HepG2 (cell line): Measurements from ENCODE around the gene MRNIP. TPM values are rescaled to one million over a fixed set of nuclear protein-coding genes. Genes with fewer than 3 reads are reported as not detected.

Experiments used
- ATAC-seq: fragments of 200-7000 bp; cut with Tn5 transposase; 3 replicates; pipeline ENCODE4 v1.9.1; 2020; ENCODE audit warnings: mild to moderate bottlenecking, moderate library complexity
- BruUV-seq: library from RNA; stranded (reverse); fragments of 400-500 nt; replicated peaks from 2 replicates; lab custom pipeline; 2021; lab: Mats Ljungman, UMichigan
- CTCF ChIA-PET: fragments of 300-600 bp; formaldehyde crosslinking; extraction: SDS; loops from one replicate; lab custom pipeline; 2021; ENCODE audit warnings: low total read pairs, inconsistent platforms, low intra/inter-chr PET ratio; lab: Yijun Ruan, JAX
- POLR2A ChIA-PET: fragments of 350-600 bp; sonication (Branson Sonifier 250); formaldehyde crosslinking; loops from one replicate; lab custom pipeline; 2020; ENCODE audit warnings: antibody characterized with exemption, inconsistent platforms; lab: Yijun Ruan, JAX
- DNase-seq: peaks from one replicate; pipeline ENCODE4 v3.0.0-alpha.2; 2015; ENCODE audit warnings: low spot score
- FAIRE-seq: peaks from 3 replicates; lab custom pipeline; 2011; peaks lifted over from hg19 to GRCh38; lab: Jason Lieb, UNC
- H2AFZ ChIP-seq: one replicate; pipeline ENCODE4 v1.6.1; 2011; ENCODE audit warnings: low read length, inconsistent platforms
- H3K27ac ChIP-seq: fragments of 300-600 bp; 3 replicates; pipeline ENCODE4 v1.8.0; 2011; ENCODE audit warnings: mixed run types, mild to moderate bottlenecking, mixed read lengths, low read length, inconsistent platforms; ENCODE audit not compliant: insufficient read depth; ENCODE audit errors: extremely low read length
- H3K27me3 ChIP-seq, 2 experiments: fragments of 200-600 bp in 1 of 2; 2 replicates in 1 of 2; 3 replicates in 1 of 2; pipeline versions ENCODE4 v1.6.0 to v1.8.0; 2011; ENCODE audit warnings: low read length in 2 of 2, mild to moderate bottlenecking in 2 of 2, moderate library complexity in 2 of 2, inconsistent platforms in 1 of 2; ENCODE audit not compliant: insufficient read depth in 2 of 2, control insufficient read depth in 1 of 2
- H3K36me3 ChIP-seq, 2 experiments: fragments of 200-600 bp in 1 of 2; replicated peaks in 1 of 2; 2 replicates in 1 of 2; 3 replicates in 1 of 2; pipeline versions ENCODE4 v1.5.1 to v1.8.0; 2011; ENCODE audit warnings: low read length in 2 of 2, inconsistent platforms in 1 of 2; ENCODE audit not compliant: insufficient read depth in 2 of 2, control insufficient read depth in 1 of 2
- H3K4me1 ChIP-seq: 2 replicates; pipeline ENCODE4 v1.5.1; 2012; ENCODE audit warnings: low read length, inconsistent platforms; ENCODE audit not compliant: insufficient read depth
- H3K4me2 ChIP-seq: 2 replicates; pipeline ENCODE4 v1.6.0; 2011; ENCODE audit warnings: low read depth, low read length, inconsistent platforms
- H3K4me3 ChIP-seq, 3 experiments: fragments of 200-600 bp in 1 of 3; sonication (generic), shearing (Covaris generic) in 1 of 3; replicated peaks in 1 of 3; 2 replicates each; pipeline ENCODE4 v1.5.1; 2011 to 2016; ENCODE audit warnings: low read length in 3 of 3, inconsistent platforms in 2 of 3, low read depth in 2 of 3, mild to moderate bottlenecking in 2 of 3, control low read depth in 1 of 3, mixed read lengths in 1 of 3; ENCODE audit not compliant: insufficient read depth in 1 of 3
- H3K79me2 ChIP-seq: one replicate; pipeline ENCODE4 v1.6.1; 2011; ENCODE audit warnings: low read length, inconsistent platforms; ENCODE audit not compliant: insufficient read depth
- H3K9ac ChIP-seq: 2 replicates; pipeline ENCODE4 v1.6.0; 2011; ENCODE audit warnings: mild to moderate bottlenecking, low read depth, low read length, inconsistent platforms; ENCODE audit not compliant: insufficient read depth
- H3K9me3 ChIP-seq: 2 replicates; pipeline ENCODE4 v1.5.1; 2012; ENCODE audit warnings: mild to moderate bottlenecking, low read length
- H4K20me1 ChIP-seq: 2 replicates; pipeline ENCODE4 v1.6.0; 2011; ENCODE audit warnings: inconsistent platforms, mild to moderate bottlenecking, low read length, moderate library complexity; ENCODE audit not compliant: insufficient read depth
- ATF7-NPFF ChIP-seq: sonication (generic); formaldehyde crosslinking; IDR thresholded peaks from 2 replicates; pipeline ENCODE4 v1.8.1; 2023; ENCODE audit warnings: mild to moderate bottlenecking, low read depth, missing genetic modification reagents, moderate library complexity
- CENPX ChIP-seq: sonication (generic); formaldehyde crosslinking; IDR thresholded peaks from 2 replicates; pipeline ENCODE4 v1.9.0; 2021; ENCODE audit warnings: mild to moderate bottlenecking, missing genetic modification reagents, moderate library complexity
- JDP2 ChIP-seq: sonication (generic); formaldehyde crosslinking; IDR thresholded peaks from 2 replicates; pipeline ENCODE4 v1.8.1; 2022; ENCODE audit warnings: missing genetic modification reagents, borderline replicate concordance
- JUN ChIP-seq: sonication (generic); formaldehyde crosslinking; IDR thresholded peaks from 2 replicates; pipeline ENCODE4 v1.4.0; 2020; ENCODE audit warnings: mild to moderate bottlenecking, missing genetic modification reagents
- KDM5A ChIP-seq: fragments of 200-600 bp; sonication (generic); IDR thresholded peaks from 2 replicates; pipeline ENCODE4 v1.7.0; 2018; ENCODE audit warnings: antibody characterized with exemption, mild to moderate bottlenecking, low read length, borderline replicate concordance
- MAFK ChIP-seq, 2 experiments: IDR thresholded peaks in 1 of 2; conservative IDR thresholded peaks in 1 of 2; 2 replicates each; pipeline ENCODE4 v1.6.1; 2011; ENCODE audit warnings: improper control_type of control experiment in 2 of 2, low read length in 2 of 2
- MBD4 ChIP-seq: IDR thresholded peaks from 2 replicates; pipeline ENCODE4 v1.6.1; 2012; ENCODE audit warnings: low read length, inconsistent platforms, borderline replicate concordance
- PPARG ChIP-seq: conservative IDR thresholded peaks from 2 replicates; pipeline ENCODE4 v1.6.1; 2016; ENCODE audit warnings: missing biosample characterization, missing genetic modification reagents
- SAP130 ChIP-seq: IDR thresholded peaks from 2 replicates; pipeline ENCODE4 v1.6.1; 2016; ENCODE audit warnings: low read depth
- TEAD3 ChIP-seq: optimal IDR thresholded peaks from 2 replicates; pipeline ENCODE3; 2016; ENCODE audit warnings: borderline replicate concordance
- YY1 ChIP-seq: IDR thresholded peaks from 2 replicates; pipeline ENCODE4 v1.6.1; 2011; ENCODE audit warnings: low read length, low read depth, moderate library complexity, mild to moderate bottlenecking; ENCODE audit not compliant: insufficient read depth, insufficient replicate concordance
- ZNF564 ChIP-seq: sonication (generic); formaldehyde crosslinking; IDR thresholded peaks from 2 replicates; pipeline ENCODE4 v1.8.1; 2023; ENCODE audit warnings: mild to moderate bottlenecking, missing genetic modification reagents
- ZNF788 ChIP-seq: sonication (generic); formaldehyde crosslinking; IDR thresholded peaks from 2 replicates; pipeline ENCODE4 v1.5.0; 2020; ENCODE audit warnings: mild to moderate bottlenecking, missing genetic modification reagents, borderline replicate concordance
- ZSCAN31 ChIP-seq: sonication (generic); formaldehyde crosslinking; IDR thresholded peaks from 2 replicates; pipeline ENCODE4 v1.5.0; 2020; ENCODE audit warnings: low read depth, mild to moderate bottlenecking, missing genetic modification reagents
- WGBS: methylation state at CpG from one replicate; pipeline ENCODE4 v1.1.6; 2017; ENCODE audit warnings: low lambda C conversion rate; 5-methylcytosine and 5-hydroxymethylcytosine counted together
- in situ Hi-C: cut with HindIII; loops from 2 replicates; pipeline ENCODE4 v1.10.0; 2017; ENCODE audit warnings: low pct_unique_long_range_greater_than_20kb; ENCODE audit not compliant: extremely low pct_ligation_motif_present
- intact Hi-C: fragments of 100-400 bp; cut with micrococcal nuclease; formaldehyde crosslinking; loops from one replicate; pipeline ENCODE4 v1.10.0; 2022; ENCODE audit not compliant: unreplicated experiment
- polyA plus RNA-seq, 8 experiments: library from polyadenylated mRNA; depleted of rRNA in 3 of 8; stranded (reverse) in 7 of 8; unstranded in 1 of 8; fragments of >200 nt; fragmentation: Illumina TruSeq in 4 of 8; extraction: Trizol in 4 of 8; gene quantifications; 2 replicates each; pipeline versions ENCODE4 v1.2.1 to v1.2.3, GENCODE V29; 2011 to 2016; ENCODE audit warnings: low read depth in 4 of 8, missing spikeins in 1 of 8, mixed read lengths in 1 of 8; ENCODE audit not compliant: insufficient read depth in 1 of 8
- total RNA-seq, 5 experiments: library from RNA; depleted of rRNA; stranded (reverse); fragments of >200 nt; fragmentation: Illumina TruSeq; extraction: Trizol; gene quantifications; 2 replicates each; pipeline ENCODE4 v1.2.3, GENCODE V29; 2016; ENCODE audit warnings: low read depth in 1 of 5
- TF ChIP-seq, protein P1 (sequence below): sonication (generic); formaldehyde crosslinking; IDR thresholded peaks from 2 replicates; pipeline ENCODE4 v1.5.0; 2020; ENCODE audit warnings: mild to moderate bottlenecking, missing genetic modification reagents
- TF ChIP-seq, protein P2 (sequence below): IDR thresholded peaks from 2 replicates; pipeline ENCODE4 v1.6.1; 2012; ENCODE audit warnings: inconsistent platforms
- TF ChIP-seq, protein P3 (sequence below): sonication (generic); formaldehyde crosslinking; IDR thresholded peaks from 2 replicates; pipeline ENCODE4 v1.4.0; 2020; ENCODE audit warnings: missing genetic modification reagents

The MRNIP gene
- total and polyA plus RNA-seq, 2 of the 13 experiments (the other 11 are each of a cell fraction or from before 2014, with no cell fraction given) = 15.5 to 34.1 TPM

DNA sequence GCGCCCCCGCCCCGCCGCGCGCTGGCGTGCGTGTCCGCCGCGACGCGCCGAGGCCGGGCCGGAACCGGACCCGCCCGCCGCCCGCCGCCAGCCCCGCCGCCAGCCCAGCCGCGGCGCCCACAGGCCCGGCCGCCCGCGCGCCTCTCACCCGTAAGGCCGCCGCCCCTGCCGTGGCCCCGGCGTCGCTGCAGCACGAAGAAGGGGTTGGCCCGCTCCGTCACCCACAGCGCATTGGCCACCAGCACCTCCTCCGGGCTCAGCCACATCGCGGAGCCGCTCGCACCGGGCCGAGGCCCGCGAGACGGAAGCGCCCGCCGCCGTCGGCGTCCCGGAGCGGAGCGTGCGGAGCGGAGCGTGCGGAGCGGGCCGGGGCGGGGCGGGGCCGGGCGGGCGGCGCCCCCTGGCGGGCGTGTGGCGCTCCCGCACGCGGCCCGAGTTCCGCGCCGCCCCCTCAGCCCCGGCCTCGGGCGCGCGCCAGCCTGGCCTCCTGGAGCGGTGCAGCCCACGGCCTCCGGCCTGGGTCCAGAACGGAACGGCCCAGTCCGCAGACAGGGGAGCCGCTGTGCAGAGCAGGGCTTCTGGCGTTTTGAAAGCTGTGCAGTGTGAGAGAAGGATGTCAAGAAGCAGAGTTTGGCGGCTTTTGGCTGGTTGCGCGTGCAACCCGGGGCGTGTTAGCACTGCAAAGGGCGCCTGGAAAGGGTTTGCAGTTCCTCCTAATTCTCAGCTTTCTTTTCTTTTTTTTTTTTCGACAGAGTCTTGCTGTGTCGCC, 49.1 kb upstream of the MRNIP start, which contains the start of gene TBC1D9B:
TBC1D9B (minus strand) TSS at position 342 of the 769 bp plus-strand sequence; CDS start at position 266, 76 bp downstream.
- intact Hi-C loops = loop anchor here (2.0 to 10.0 kb wide), 3 partner anchors 143 to 183 kb away; partner anchors contain the start of gene RNF130
- Histone ChIP-seq H3K36me3 (peaks cover 0 to 19% of the 10 kb centered on the region in 2 experiments; a peak in 3 of 5 replicates), H2AFZ (no peak within 1 kb of the TSS), H3K27ac (peak within 1 kb of the TSS; percentile 36), H3K9me3 (no peaks in the 10 kb centered on the region), H3K79me2 (peaks cover 18% of the 10 kb centered on the region), H3K27me3 (0 out of 5 replicates have a peak, but pooled peaks cover 0 to 4% of the 10 kb centered on the region in 2 experiments), H3K4me3 (peak within 1 kb of the TSS; percentile 82 to 86 (median 85)), H3K4me1 (peaks cover 18% of the 10 kb centered on the region), H3K4me2 (peak within 1 kb of the TSS; percentile 99), H3K9ac (peak within 1 kb of the TSS; percentile 76), H4K20me1 (no peaks in the 10 kb centered on the region)
- no TSS peak for BruUV-seq
- ATAC-seq (peak; percentile 87), FAIRE-seq (no peak), DNase-seq (peak; percentile 27)
- 0% methylated on average over 16 of the region's 105 CpGs for WGBS
- in situ Hi-C loops = no loop called here
- POLR2A ChIA-PET = interaction anchor here (1.5 to 1.6 kb wide), 2 partner anchors 12 to 100 kb away, joined by 3 to 6 read pairs; no protein-coding TSS in a partner anchor
- CTCF ChIA-PET = interaction anchor here (0.7 kb wide), 1 partner anchor 112 kb away, joined by 3 read pairs; no protein-coding TSS in a partner anchor
- no peak; the same call in 1 of the 2 replicates for TF ChIP-seq JDP2 (CRISPR knock-in tag)
- TF ChIP-seq ZNF788 (CRISPR knock-in tag) = peak; percentile 48; the same call in 1 of the 2 replicates
- TF ChIP-seq, protein P1, sequence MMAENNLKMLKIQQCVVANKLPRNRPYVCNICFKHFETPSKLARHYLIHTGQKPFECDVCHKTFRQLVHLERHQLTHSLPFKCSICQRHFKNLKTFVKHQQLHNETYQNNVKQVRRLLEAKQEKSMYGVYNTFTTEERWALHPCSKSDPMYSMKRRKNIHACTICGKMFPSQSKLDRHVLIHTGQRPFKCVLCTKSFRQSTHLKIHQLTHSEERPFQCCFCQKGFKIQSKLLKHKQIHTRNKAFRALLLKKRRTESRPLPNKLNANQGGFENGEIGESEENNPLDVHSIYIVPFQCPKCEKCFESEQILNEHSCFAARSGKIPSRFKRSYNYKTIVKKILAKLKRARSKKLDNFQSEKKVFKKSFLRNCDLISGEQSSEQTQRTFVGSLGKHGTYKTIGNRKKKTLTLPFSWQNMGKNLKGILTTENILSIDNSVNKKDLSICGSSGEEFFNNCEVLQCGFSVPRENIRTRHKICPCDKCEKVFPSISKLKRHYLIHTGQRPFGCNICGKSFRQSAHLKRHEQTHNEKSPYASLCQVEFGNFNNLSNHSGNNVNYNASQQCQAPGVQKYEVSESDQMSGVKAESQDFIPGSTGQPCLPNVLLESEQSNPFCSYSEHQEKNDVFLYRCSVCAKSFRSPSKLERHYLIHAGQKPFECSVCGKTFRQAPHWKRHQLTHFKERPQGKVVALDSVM (CRISPR knock-in tag) = peak; percentile 90
- TF ChIP-seq KDM5A = no peak
- 0 out of 2 replicates have a peak, but pooled peaks have one; percentile 31 for TF ChIP-seq PPARG (CRISPR knock-in tag)
- TF ChIP-seq TEAD3 = peak; percentile 21
- TF ChIP-seq MBD4 = no peak
- no peak for TF ChIP-seq MAFK (conservative IDR thresholded peaks at IDR 0.05 in 1 of 2, IDR thresholded peaks at IDR 0.05 in 1 of 2; ENCODE audit: low read length in 2 of 2)
- TF ChIP-seq, protein P2, sequence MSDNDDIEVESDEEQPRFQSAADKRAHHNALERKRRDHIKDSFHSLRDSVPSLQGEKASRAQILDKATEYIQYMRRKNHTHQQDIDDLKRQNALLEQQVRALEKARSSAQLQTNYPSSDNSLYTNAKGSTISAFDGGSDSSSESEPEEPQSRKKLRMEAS = peak; percentile 75; the same call in 1 of the 2 replicates
- peak; percentile 39 for TF ChIP-seq YY1
- TF ChIP-seq, protein P3, sequence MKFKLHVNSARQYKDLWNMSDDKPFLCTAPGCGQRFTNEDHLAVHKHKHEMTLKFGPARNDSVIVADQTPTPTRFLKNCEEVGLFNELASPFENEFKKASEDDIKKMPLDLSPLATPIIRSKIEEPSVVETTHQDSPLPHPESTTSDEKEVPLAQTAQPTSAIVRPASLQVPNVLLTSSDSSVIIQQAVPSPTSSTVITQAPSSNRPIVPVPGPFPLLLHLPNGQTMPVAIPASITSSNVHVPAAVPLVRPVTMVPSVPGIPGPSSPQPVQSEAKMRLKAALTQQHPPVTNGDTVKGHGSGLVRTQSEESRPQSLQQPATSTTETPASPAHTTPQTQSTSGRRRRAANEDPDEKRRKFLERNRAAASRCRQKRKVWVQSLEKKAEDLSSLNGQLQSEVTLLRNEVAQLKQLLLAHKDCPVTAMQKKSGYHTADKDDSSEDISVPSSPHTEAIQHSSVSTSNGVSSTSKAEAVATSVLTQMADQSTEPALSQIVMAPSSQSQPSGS (CRISPR knock-in tag) = 0 out of 2 replicates have a peak, but pooled peaks have one; percentile 20
- TF ChIP-seq SAP130 (CRISPR knock-in tag) = peak; percentile 65
- TF ChIP-seq ATF7-NPFF = peak; percentile 44; the same call in 1 of the 2 replicates
- TF ChIP-seq CENPX (CRISPR knock-in tag) = no peak
- TF ChIP-seq ZSCAN31 (CRISPR knock-in tag) = peak; percentile 60; the same call in 1 of the 2 replicates
- no peak for TF ChIP-seq JUN
- 0 out of 2 replicates have a peak, but pooled peaks have one; percentile 31 for TF ChIP-seq ZNF564 (CRISPR knock-in tag)
